GM18511 (cell line): ENCODE data around the gene FKBP5.
"Not testable (repeated sequence)": the region's sequence is repeated elsewhere in the genome, so short reads cannot be mapped to it uniquely, and the experiment has no call there.

ENCODE experiments used
- ATAC-seq: cut with Tn5 transposase; IDR thresholded peaks from one replicate; pipeline ENCODE4 v1.9.1; 2021; ENCODE audit warnings: mild to moderate bottlenecking, moderate library complexity; ENCODE audit not compliant: unreplicated experiment

FKBP5 gene

DNA sequence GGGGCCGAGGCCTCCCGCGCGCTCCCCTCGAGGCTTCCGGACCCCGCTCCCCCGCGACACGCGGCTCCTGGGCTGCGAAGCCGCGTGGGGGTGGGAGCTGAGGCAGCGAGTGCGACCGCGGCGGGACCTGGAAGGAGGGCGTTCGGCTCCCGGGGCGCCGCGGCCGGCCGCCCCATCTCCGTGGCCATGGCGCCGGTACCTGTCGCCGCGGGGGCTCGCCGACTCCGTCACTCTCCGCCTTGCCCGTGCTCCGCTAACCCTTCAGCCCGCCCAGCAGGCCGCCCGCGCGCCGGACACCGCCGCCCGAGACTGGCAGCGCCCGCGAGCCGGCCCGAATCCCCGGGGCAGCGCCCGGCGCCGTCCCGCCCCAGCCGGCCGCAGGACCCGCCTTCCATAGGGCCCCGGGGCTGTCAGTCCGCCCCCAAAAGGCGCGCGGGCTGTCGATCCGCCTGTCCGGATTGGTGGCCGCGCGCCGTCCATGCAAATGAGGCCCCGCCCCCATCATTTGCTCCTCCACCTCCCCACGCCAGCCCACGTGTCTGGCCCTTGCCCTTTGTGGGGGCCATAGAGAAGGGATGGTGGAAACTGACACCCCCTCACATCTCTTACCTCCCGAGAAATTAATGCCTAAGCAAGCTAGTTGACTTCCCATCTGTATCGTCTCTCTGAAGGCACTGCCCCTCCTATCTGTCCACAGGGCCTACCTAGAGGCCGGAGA is at the start of gene FKBP5:
FKBP5 (minus strand) TSS at position 311 of the 718 bp plus-strand sequence. CDS start 46,091 bp downstream, outside the sequence.
- peak; percentile 95 for ATAC-seq

DNA sequence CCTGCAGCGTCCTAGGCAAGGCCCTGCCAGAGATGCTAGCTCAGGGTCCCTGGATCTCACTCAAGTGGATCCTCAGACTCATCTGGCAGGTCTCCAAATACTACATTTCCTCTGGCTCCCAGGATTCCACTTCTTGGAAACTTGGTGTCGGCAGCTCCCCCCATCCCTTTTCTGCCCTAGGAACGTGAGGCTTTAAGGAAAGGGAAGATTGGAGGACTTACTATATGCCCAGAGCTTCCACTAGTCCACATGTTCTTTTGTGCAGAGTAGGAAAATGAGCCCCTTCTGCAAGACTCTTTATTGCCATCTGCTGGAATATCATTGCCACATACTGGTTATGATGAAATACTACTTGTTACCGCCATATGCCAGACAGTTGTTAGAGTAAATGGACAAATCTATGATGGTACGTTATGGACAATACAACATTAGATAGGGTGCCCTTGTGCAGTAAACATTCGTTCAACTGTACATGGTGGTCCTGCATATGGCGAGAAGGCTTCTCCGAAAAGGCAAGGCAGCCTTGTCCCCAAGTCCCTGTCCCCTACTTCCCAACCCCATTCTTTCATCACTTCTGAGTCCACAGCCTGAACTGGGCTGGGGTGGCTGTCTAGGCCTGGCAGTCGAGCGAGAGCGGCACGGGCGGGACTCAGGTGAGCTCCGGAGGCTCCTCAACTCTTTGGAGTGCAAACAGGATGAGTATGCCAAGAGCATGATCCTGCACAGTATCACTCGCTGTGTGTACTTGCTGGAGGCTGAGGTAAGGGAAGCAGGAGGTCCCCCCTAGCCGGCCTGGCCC is 48.9 kb upstream of the FKBP5 start:
- ATAC-seq, result no peak

DNA sequence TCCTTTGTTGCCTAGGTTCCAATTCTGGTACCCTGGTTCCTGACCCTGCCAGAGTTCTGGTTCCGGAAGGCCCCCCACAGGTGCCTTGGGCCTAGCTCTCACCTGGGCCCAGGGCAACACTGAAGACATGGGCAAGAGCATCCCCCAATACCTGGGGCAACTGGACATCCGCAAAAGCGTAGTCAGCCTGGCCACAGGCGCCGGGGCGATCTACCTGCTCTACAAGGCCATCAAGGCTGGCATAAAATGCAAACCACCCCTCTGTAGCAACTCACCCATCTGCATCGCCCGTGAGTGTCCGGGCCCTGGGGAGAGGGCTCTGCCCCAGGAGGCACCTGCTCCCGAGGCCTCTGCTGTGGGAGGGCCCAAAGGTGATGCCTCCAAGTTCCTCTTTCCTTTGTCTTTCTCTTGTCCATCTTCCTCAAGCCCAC is 48.3 kb upstream of the FKBP5 start, which contains the start of gene ARMC12:
ARMC12 (plus strand) TSS at position 51 of the 431 bp plus-strand sequence; CDS start at position 128, 77 bp downstream.
- ATAC-seq, result no peak

DNA sequence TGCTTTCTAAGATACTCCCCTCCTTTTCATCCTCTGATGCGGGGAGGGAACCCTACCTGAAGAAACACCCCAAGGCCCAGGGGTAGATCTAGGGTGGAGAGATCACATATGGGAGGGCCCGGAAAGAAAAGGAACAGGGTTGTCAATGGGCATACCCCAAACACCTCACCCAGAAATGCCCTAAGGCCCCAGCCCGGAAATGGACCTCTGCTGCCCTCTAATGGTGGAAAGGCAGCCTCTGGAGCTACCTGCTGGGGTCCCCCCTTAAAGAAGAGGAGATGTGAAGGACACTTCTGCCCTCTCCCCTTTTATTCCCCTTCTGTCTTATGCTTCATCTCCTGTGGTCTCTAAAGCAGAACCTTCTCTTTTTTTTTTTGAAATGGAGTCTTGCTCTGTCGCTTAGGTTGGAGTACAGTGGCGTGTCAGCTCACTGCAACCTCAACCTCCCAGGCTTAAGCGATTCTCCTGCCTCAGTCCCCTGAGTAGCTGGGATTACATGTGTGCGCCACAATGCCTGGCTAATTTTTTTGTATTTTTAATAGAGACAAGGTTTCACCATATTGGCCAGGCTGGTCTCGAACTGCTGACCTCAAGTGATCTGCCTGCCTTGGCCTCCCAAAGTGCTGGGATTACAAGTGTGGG is 47.7 kb upstream of the FKBP5 start:
- ATAC-seq, result no peak

DNA sequence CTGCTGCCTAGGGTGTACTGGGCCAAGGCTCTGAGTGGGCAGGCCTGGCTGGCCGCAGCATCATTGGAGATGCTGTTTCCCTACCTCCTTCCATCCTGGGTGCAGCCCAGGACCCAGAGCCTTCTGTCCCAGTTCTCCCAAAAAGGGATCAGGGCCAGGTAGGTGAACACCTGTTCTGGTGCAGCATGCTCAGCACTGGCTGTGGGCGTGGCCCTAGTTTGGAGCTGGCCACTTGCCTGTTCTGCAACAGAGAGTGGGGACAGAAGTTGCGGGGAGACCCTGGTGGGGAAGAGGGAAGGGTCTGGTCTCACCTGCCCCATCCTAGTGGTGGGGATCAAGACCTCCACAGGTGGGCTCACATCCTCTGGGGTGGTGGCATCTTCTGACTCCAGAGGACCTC is 46.7 kb upstream of the FKBP5 start:
- ATAC-seq, result no peak

DNA sequence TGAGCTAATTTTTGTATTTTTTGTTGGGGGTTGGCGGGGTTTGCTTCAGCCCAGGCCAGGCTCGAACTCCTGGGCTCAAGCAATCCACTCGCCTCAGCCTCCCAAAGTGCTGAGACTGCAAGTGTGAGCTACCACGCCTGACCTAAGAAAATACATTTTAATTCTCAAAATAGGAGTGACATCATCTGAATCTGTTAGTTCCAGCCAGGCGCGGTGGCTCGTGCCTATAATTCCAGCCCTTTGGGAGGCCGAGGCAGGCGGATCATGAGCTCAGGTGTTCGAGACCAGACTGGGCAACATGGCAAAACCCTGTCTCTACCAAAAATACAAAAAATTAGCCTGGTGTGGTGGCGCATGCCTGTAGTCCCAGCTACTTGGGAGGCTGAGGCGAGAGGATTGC is 45.6 kb upstream of the FKBP5 start:
- ATAC-seq, result not testable (repeated sequence)

DNA sequence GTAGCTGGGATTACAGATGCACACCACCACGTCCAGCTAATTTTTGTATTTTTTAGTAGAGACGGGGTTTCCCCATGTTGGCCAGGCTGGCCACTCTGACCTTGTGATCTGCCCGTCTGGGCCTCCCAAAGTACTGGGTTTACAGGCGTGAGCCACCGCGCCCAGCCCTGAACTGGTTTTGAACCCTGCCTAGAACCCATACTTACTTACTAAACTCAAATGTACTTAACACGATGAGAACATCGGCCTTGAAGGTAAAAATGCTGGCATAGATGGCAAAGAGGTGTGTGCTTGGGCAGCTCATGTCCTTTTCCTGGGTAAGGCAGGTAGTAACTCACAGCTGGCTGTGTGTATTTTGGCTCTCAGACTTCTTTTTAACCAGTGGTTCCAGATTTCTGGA is 44.9 kb upstream of the FKBP5 start:
- no peak for ATAC-seq

DNA sequence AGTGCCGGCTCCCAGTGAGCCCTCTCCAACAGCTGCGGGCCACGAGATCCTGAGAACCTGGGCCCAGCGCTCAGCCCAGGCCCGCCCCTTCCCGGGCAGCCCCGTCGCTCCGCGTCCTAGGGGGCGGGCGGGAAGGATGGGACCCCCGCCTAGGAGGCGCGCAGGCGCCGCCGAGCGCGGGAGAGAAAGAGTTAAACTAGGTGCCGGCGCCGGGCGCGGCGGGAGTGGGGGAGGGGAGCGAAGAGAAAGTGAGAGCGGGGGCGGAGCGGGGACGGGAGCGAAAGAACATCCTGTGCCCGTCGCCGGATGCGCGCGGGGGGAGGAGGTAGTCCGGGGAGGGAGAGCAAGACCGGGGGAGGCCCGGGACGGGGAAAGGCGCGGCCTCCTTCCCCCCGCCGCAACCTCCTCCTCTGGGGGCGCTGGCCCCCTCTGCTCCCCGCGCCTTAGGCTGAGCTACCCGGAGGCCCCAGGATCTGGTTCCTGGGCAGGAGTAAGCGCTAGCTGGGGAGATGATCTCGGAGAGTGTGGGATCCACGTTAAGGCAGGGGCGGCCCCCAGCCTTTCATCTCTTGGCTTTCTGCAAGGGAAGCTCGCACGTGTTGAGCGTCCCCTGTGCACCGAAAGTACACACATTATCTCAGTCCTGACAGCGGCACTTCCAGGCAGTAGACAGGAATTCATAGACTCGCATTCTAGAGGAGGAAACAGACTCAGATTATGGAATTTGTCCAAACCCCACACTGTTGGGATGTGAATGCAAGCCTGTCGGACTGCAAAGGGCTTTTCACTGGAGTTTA is 43.2 kb upstream of the FKBP5 start:
- ATAC-seq, result peak; percentile 57

DNA sequence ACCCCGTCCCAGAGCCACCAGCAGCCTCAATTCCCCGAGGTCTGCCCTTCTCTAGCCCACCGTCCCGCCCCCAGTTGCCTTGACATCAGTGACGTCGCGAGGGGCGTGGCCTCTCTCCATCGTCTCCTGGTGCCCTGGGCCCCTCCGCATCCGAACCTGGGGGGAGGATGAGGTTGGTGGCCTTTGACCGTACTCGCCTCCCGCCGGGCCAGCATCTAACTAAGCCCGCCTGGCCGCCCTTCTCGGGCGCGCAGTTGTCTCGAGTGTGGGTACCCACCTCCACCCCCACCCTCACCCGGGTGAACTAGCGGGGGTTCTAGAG is 42.7 kb upstream of the FKBP5 start:
- peak; percentile 59 for ATAC-seq

DNA sequence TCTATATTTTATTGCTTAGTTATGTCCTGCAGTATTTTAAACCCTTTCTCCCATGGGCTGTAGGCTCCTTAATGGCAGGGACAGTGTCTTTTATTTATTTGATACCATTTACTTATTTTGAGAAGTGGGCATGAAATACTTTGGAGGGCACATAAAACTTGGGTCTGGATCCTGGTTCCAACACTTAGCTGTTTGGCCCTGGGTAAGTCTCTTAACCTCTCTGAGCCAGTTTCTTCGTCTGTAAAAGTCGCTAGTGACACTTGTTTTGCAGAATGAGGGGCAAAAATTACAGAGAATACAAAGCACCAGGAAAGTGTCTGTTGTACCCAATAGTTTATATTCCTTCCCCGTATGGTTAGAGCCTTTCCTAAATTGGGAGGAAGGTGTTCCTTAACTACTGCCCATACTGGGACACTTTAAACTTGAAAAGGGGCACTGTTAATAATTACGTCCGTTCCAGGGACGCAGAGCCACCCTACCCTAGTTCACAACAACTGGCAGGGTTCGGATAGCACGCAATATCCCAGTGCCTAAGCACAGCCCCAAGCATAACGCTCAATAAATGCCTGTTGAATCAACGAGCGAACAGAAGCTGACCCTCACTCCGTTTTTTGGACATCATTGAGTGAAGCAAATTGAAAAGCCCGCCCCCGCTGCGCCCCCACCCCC is 42.2 kb upstream of the FKBP5 start:
- ATAC-seq, result no peak

DNA sequence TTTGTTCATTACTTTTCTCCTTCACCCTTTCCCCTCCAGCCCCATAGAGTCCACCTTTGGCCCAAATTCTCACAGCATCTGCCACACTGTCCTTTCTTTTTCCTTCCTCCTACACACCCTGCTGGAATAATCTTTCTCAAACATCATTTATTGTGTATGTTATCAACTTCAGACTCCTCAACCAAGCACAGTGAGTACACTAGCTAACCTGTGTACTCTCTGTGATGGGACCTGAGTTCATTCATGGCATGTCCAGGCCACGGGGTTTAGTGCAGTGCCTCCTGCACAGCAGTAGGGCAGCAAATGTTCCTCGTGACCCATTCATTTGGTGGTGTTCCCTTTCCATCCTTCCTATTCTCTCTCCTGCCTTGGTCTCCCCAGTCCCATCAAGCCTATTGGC is 41.0 kb upstream of the FKBP5 start:
- ATAC-seq, result no peak

DNA sequence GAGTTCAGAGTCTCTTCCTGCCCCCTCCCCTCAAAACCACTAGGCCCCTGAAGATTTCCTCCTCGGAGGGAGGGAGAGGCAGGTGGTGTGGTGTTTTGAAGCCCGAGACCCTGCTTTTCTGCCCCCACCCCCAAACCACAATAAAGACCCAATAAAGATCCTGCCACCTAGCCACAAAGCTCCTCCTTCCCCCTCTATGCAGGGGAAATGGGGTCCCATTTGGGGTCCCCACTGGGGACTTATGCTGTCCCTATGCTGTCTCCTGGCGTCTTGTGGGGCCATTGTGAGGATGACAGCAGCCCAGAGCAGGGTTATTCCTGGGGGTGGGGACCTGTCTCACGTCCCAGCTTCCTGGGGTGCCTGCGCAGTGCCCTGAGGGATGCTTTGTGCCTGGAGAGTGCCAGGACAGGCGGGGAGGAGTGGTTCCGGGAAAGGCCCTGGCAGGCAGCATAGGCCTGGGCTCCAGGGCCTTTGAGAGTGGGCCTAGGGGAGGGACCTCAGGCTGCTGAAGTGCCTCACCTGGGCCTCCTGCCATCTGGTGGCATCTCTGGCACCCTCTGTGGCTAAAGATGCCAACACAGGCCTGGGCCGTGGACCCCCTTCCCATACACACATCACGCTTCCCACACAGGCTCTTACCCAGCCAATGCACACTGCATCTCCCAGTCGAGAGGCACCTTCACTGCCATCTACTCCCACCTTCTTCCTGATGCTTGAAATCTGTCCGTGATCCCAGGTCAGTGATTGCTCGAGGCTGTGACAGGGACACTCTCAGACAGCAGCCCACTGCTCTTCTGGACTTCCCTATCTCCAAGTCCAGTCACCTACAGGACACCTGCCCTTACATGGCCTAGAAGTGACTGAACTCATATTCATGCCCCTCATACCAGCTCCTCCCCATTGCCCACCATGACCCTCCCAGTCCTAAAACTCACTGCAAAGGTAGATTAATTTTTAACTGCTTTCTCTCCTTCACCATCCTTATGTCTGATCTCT is 40.3 kb upstream of the FKBP5 start:
- no peak for ATAC-seq

DNA sequence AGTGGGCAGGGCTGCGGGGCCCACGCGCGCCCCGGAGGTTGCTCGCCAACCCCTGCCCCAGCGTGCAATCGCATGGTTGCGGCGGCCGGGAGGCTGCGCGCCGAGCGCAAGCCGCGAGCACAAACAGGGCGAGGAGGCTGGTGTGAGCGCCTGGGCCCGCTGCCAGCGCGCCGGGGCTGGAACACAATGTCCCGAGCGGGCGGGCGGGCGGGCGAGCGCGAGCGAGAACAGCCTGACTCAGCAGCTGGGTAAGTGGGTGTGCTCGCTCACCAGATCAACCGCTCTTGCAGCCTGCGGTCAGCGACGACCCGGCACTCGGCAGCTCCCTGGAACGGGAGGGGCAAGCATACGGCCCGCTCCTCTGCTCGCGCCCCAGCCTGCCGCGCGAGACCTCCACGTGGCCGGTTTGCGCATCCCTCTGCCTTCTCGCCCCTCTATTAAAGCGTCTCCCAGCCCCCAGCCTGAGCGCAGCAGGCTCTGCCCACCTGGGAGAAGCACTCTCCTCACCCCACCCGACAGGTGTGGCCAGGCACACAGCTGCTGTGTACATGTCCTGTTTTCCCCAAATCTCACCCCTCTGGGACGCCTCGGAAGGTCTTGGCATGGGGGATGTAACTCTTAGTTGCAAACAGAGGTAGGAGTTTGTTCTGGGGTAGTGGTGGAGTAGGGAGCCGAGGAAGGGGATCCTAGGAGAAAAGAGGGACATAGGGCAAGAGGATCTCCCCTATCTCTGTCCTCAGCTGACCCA is 39.4 kb upstream of the FKBP5 start:
- ATAC-seq, result peak; percentile 52

DNA sequence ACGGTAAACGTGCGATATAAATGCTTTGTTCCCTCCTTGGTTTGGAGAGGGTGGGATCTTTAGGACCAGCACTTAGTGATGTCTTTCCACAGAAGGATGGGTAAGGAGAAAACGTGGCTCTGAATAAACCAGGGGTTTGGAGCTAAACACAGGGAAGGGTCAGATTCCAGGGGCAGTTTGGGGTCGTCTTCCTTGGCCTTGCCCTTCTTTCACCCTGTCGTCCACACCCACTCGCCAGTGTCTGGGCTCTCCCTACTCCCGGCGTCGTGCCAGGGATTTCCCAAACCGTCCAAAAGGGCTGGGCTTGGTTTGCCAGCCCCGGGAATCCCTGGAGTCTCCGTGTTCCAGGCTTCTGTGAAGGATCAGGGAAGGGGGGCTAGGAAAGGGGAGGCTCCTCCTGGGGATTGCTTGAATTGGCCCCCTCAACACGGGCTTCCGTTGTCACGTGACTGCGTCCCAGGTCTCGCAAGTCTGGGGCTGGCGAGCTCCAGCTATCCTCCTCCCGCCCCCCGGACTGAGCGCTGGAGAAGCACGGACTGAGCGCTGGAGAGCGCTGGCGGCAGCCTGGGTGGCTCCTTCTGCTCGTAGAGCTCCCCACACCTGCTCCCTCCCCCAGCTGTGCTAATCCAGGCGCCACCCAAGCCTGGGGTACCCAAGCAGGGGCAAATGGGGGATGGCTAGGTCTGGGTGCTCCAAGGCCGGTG is 38.7 kb upstream of the FKBP5 start:
- peak; percentile 17 for ATAC-seq

DNA sequence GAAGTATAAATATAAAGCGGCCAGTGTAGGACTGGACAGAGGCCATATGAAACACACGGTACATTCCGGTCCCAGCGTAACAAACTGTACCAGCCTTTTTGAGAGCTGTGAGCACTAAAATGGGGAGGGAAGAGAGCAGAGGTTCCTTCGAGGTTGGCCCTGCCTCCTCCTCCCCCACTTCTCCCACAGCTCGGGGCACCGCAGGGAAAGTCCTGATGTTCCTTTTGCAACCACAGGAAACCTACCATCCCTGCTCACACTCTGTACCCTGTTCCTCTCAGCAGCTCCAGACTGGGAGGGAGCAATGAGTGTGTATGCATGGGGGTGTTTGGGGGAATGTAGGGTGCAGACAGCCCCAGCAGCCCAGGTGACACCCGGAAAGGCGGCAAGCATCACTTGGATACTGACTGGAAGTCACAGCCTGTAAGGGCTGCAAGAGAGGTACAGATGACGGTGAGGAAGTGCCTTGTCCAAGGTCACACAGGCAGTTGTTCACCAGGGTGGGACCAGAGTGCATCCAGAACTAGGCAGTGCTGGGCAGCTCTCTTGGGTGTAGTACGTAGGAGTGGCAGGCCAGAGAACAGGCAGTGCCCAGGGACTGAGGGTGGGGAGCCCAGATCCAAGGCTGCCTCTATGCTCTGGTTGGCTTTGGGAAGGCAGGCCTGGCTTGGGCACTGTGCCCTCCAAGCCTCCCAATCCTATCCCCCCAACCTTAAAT is 37.2 kb upstream of the FKBP5 start:
- no peak for ATAC-seq

DNA sequence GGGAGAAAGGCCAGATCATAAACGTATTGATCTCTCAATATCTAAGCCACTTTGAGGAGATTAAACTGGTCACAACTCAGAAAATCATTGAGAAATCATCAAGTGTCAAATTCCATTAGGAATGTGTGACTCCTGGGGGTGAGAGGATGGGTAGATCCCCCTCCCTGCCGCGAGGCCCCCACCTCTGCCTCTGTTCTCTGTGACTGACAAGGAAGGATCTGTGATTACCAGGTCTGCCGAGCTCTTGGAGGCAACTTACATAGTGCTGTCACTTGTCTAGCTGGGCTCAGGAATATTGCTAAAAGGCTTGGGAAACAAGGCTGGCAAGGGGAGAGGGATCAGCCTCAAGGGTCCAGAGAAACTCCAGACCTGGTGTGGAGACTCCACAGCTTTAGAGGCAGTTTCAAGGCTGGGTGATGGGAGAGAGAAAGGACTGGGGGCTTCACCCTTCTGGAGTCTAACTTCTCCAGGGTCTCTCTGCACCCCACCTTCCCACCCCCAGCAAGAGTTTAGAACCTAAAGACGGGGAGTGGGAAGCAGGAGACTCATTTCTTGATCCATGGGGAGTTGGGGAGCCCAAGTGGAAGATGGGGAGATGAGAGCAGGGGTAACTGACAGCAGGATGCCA is 36.5 kb upstream of the FKBP5 start:
- no peak for ATAC-seq

DNA sequence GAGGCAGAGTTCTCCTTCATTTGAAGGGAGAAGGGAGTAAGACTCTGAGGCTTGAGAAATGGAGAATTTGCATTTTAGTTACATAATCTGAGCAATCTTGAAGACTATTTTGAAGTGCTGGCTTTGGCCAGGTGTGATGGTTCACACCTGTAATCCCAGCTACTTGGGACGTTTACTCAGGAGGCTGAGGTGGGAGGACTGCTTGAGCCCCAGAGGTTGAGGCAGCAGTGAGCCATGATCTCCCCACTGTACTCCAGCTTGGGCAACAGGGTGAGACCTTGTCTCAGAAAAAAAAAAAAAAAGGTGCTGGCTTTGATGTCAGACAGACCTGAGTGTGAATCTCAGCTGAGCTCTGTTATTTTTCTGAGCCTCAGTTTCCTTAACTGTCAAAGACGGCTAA is 35.8 kb upstream of the FKBP5 start:
- no peak for ATAC-seq
